RWPE1 (cell line): ENCODE results near the gene ATXN7L3.
A peak's percentile ranks its signal among the peaks of the same experiment; 100 is the strongest.
"Not testable (repeated sequence)": the region's sequence is repeated elsewhere in the genome, so short reads cannot be mapped to it uniquely, and the experiment has no call there.

Experiments
- CTCF ChIA-PET: fragments of 350-600 bp; sonication (Branson Sonifier 250); formaldehyde crosslinking; extraction: SDS; loops from one replicate; lab custom pipeline; 2021; lab: Yijun Ruan, JAX
- POLR2A ChIA-PET: fragments of 400-600 bp; formaldehyde crosslinking; extraction: SDS; loops from one replicate; lab custom pipeline; 2020; ENCODE audit warnings: antibody characterized with exemption; ENCODE audit not compliant: low non-redundant PET; lab: Yijun Ruan, JAX
- DNase-seq: peaks from one replicate; pipeline ENCODE4 v3.0.0; 2012; ENCODE audit warnings: low spot score
- H3K27ac ChIP-seq: fragments of 450-650 bp; 2 replicates; pipeline ENCODE4 v1.5.1; 2017
- CTCF ChIP-seq: fragments of 450-650 bp; conservative IDR thresholded peaks from 2 replicates; pipeline ENCODE4 v1.5.1; 2017; ENCODE audit warnings: low read depth, mild to moderate bottlenecking

The ATXN7L3 gene

GRCh38 chr17:44199553-44200477, at the start of gene ATXN7L3:
ATXN7L3 (minus strand) TSS chr17:44199884; CDS start chr17:44198070, 1,814 bp downstream.
- CTCF ChIA-PET: interaction anchor here (2.1 kb wide), 1 partner anchor 10 kb away, joined by 6 read pairs; no protein-coding TSS in a partner anchor

GRCh38 chr17:44247876-44248736, 48.4 kb upstream of the ATXN7L3 start:
- CTCF ChIA-PET: no interaction called here
- POLR2A ChIA-PET: no interaction called here
- no peak for TF ChIP-seq CTCF

More at GRCh38 chr17:44199553-44200477, at the start of gene ATXN7L3:
- peak; percentile 99 for DNase-seq
- H3K27ac ChIP-seq: peak within 1 kb of the TSS; percentile 99
- POLR2A ChIA-PET: interaction anchor here (0.6 to 1.4 kb wide), 3 partner anchors 10 to 153 kb away, joined by 3 to 5 read pairs (median 3); partner anchors contain the start of gene TMUB2
- no peak for TF ChIP-seq CTCF

GRCh38 chr17:44247440-44247841, 47.8 kb upstream of the ATXN7L3 start:
- ChIA-PET POLR2A (no interaction called here), CTCF (no interaction called here)
- no peak overlapping the region for H3K27ac ChIP-seq
- no peak for TF ChIP-seq CTCF
- no peak for DNase-seq

More at GRCh38 chr17:44247876-44248736, 48.4 kb upstream of the ATXN7L3 start:
- no peak overlapping the region for H3K27ac ChIP-seq
- no peak for DNase-seq

- DNase-seq: no peak
- no peak overlapping the region for H3K27ac ChIP-seq
- no peak for TF ChIP-seq CTCF
- CTCF ChIA-PET: no interaction called here
- POLR2A ChIA-PET: no interaction called here
Measured at GRCh38 chr17:44241106-44241624, 41.5 kb upstream of the ATXN7L3 start.

DNA sequence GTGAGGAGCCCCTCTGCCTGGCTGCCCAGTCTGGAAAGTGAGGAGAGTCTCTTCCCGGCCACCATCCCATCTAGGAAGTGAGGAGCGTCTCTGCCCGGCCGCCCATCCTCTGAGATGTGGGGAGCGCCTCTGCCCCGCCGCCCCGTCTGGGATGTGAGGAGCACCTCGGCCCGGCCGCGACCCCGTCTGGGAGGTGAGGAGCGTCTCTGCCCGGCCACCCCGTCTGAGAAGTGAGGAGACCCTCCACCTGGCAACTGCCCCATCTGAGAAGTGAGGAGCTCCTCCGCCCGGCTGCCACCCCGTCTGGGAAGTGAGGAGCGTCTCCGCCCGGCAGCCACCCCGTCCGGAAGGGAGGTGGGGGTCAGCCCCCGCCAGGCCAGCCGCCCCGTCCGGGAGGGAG, 38.2 kb upstream of the ATXN7L3 start:
- CTCF ChIA-PET, DNase-seq, H3K27ac ChIP-seq, POLR2A ChIA-PET: not testable (repeated sequence)

DNA sequence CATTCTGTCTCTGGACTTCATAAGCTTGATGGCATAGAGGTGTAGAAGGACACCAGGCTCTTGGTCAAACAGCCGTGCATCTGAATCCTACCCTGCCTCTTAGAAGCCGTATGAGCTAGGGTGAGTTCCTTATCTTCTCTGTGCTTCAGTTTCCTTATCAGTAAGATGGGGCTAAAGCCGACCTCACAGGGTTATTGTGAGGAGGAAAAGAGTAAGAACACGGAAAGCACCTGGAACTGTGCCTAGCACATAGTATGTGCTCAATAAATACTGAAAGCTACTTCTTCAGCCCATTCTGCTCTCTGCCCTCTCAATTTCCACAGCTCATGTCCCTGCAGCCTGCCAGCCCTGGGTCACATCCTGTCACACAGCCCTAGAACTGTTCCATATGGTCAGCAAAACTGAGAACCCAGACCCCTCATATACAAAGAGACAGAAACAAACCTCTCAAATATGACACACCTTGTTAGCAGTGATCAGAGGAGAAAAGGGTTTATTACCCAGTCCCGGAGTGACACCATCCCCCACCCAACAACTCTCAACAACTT, 36.8 kb upstream of the ATXN7L3 start:
- H3K27ac ChIP-seq: no peak overlapping the region
- ChIA-PET CTCF (interaction anchor here (0.5 to 0.6 kb wide), 2 partner anchors 57 to 233 kb away, joined by 3 read pairs; no protein-coding TSS in a partner anchor), POLR2A (no interaction called here)
- TF ChIP-seq CTCF: no peak
- DNase-seq: no peak
